Epithelial cell of prostate (primary cell): Measurements from ENCODE around the gene LGI1.

ENCODE experiments used
- DNase-seq: peaks from one replicate; pipeline ENCODE4 v3.0.0-alpha.2; 2011; ENCODE audit warnings: low read depth, low spot score
- H3K27ac ChIP-seq: fragments of 450-650 bp; 2 replicates; pipeline ENCODE4 v1.5.1; 2017; ENCODE audit warnings: mild to moderate bottlenecking

LGI1 gene

DNA sequence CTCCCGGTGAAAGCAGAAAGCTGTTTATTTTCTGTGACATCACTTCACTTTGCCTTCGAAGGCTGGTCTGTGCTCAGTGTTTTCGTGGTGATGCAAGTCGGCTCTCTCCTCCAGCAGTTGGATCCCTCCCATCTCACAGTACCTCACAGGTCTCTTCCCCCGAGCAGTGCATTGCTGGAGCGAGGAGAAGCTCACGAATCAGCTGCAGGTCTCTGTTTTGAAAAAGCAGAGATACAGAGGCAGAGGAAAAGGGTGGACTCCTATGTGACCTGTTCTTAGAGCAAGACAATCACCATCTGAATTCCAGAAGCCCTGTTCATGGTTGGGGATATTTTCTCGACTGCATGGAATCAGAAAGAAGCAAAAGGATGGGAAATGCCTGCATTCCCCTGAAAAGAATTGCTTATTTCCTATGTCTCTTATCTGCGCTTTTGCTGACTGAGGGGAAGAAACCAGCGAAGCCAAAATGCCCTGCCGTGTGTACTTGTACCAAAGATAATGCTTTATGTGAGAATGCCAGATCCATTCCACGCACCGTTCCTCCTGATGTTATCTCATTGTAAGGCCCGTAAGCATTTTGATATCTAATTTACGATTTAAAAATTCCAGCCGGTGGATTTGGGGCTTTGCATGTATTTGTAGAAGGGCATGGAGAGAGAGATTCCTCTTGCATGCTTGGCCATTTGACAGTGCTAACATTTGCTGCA, at the start of gene LGI1:
TSS of gene LGI1 (plus strand) at position 136 of the 707 bp plus-strand sequence. CDS start at position 345, 209 bp downstream.
- no peak within 1 kb of the TSS for H3K27ac ChIP-seq

DNA sequence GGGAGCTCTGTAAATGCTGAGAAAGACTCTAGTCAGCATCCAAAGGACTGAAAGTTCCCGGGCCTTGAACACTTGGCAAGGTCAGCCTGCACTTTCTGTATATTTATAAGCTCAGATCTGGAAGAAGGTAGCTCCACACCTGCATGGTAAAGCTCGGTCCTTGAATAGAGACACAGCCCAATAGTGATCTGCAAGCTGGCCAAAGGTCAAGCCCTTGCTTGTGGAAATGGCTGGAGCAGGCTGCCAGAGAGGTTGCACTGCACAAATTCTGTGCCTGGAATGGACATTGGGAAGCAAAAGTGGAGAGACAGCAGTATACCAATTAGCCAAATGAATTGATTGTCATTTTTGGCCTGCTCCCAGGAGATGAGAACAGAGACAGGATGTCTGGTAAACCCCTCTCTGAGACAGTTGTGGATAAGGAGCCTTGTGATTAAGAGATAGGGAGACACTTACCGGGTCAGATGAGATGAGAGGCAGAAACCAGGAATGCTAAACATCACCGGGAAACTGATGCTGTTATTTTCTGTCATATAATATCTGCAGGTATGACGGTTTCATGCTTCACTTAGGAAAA, 47.3 kb upstream of the LGI1 start:
- DNase-seq: no peak
- no peak overlapping the region for H3K27ac ChIP-seq

More for the DNA sequence above, at the start of gene LGI1:
- no peak for DNase-seq

DNA sequence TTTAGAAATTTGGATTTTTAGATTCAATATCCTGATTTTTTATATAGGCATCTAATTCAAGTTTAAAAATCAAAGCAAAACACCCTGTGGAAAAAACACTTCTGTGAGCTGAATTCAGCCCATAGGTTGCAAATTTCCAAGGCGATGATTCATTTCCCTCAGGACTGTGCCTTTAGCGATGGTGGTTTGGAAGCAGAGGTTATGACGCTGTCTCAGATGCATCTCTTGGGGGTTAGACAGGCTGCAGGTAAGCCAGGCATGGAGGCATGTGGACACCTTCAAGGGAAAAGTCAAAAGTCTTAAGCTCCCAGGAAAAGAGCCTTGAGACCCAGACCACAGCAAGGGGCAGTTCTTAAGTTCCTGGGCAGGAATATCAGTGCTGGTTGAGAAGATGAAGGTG, 45.8 kb upstream of the LGI1 start:
- no peak overlapping the region for H3K27ac ChIP-seq
- DNase-seq: no peak

DNA sequence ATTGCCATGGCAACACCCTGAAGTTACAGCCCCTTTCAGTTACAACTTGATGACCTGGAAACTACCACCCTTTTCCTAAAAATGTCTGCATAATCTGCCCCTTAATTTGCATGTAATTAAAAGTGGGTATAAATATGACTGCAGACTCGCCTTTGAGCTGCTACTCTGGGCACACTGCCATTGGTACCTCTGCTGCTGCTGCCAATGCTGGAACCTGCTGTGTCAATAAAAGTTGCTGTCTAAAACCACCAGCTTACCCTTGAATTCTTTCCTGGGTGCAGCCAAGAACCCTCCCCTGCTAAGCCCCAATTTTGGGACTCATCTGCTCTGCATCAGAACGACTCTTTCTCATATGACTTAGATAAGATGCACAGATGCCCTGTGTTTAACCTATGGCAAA, 45.1 kb upstream of the LGI1 start:
- H3K27ac ChIP-seq: no peak overlapping the region
- no peak for DNase-seq

DNA sequence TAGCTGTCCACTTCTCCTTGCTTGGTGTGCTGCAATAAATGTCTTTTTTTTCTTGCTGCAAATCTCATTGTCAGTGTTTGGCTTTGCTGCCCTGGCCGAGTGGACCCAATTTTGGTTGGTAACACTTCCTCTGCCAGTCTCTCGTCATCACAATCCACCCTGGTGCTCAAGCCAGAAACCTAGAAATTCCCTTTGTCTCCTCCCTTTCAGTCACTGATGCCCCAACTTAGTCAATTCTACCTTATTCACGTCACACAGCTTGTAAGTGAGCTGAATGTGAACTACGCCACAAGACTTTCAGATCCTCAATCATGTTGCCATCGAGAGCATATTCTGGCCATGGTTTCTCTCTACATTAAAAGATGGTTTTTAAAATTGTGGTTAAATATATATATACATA, 42.4 kb upstream of the LGI1 start:
- no peak overlapping the region for H3K27ac ChIP-seq
- no peak for DNase-seq

DNA sequence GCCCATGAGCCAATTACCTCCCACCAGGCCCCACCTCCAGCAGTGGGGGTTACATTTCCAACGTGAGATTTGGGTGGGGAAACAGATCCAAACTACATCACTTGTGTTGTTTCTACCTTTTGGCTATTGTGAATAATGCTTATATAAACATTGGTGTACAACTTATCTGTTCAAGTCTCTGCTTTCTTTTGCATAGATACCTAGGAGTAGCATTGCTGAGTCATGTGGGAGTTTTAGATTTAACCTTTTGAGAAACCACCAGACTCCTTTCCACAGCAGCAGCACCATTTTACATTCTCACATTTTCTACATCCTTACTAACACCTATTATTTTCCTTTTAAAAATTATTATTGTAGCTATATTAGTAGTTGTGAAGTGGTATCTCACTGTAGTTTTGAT, 41.0 kb upstream of the LGI1 start:
- no peak overlapping the region for H3K27ac ChIP-seq
- no peak for DNase-seq

DNA sequence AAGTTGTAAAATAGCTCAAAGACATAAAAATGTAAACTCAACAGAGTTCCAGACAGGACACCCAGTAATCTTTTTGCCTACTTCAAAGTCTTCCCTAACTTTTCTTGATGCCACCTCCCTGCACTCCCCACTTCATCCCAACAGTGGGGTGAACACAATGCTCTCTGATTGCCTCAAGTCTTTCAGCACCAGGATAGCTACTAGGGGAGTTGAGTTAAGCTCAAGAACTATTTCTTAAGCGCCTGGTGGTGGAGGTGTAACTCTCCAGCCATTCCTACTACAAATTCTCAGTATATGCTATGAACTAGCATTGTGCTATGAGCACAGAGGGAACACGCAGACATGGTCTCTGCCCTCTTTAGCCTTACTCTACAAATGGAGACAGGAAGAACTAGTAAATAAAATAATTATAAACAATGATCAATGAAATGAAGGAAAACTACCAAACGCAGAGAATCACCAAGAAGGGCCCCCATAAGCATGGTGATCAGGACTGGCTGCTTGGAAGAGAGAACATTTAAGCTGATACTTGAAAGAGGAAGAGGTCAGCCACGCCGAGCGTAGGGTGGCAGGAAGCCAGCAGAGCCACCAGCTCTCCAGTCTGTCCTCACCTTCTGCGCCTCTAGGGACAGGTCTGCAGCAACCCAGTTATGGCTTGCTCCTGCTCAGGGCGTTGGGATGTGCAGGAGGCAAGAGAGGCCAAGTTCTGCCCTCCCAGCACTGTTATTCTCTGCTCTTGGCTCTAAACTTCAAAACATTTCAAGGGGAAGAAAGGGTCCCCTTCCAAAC, 38.6 kb upstream of the LGI1 start:
- no peak for DNase-seq
- no peak overlapping the region for H3K27ac ChIP-seq

DNA sequence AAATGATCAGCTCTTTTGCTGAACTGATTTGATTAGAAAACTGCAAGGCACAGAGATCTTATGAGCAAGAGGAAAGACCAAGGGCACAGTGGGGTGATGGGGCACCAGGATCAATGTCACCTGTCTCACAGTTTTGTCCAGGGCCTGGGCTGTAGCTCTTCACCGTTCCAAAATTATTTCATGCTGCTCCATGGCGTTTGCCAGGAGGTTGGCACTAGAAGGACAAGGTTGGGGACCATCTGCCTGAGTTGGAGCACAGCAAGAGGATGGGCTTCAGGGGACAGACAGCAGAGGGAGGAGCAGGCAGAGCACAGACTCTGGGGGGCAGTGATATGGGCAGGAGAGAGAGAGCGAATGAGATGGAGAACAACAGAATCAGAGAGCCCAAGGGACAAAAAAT, 37.8 kb upstream of the LGI1 start:
- H3K27ac ChIP-seq: no peak overlapping the region
- no peak for DNase-seq

DNA sequence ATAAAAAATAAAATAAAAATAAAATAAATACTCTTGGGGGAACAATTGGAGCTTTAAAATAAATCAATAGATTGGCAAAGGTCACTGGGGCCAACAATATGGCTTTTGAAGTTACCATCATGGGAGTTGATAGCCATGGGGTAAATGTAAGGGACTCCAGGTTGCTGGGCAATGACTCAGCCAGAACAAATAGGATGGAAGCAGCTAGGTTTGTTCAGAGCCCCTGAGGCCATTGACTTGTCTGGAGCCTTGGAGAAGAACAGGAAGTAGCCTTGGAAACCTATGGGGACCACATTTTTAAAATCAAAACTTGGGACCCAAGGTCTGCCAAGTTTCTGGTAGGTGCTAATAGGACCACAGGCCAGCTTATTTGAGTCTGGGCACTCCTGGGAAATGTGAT, 35.2 kb upstream of the LGI1 start:
- no peak for DNase-seq
- H3K27ac ChIP-seq: no peak overlapping the region

DNA sequence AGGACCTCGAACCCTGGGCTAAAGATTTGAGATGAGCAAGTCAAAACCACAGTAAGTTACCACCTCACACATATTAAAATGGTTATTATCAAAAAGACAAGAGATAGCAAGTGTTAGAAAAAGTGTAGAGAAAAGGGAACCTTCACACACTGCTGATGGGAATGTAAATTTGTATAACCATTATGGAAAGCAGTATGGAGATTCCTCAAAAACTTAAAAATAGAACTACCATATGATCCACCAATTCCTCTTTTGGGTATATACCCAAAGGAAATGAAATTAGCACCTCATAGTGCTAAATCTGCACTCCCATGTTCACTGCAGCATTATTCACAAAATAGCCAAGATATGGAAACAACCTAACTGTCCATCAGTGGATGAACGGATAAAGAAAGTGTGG, 34.6 kb upstream of the LGI1 start:
- no peak for DNase-seq

DNA sequence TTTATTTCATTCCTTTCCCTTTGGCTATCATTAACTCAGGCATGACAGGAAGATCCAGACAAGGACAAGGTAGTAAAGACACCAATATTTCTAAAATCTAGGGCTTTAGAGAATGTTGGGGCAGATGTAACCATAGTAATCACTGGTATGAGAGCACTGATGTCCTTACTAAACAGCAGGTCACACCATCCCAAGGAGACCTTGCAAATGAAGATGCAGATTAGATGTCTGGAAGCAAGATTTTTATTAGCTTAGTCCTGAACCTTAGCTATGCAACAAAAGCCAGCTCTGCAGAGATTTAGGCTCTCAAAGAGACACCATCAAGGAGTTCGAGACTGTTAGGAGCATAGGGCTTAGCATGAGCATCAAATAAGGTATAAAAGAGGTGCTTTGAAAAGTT, 31.7 kb upstream of the LGI1 start:
- DNase-seq: no peak
- H3K27ac ChIP-seq: no peak overlapping the region

More for the DNA sequence above, 34.6 kb upstream of the LGI1 start:
- no peak overlapping the region for H3K27ac ChIP-seq

DNA sequence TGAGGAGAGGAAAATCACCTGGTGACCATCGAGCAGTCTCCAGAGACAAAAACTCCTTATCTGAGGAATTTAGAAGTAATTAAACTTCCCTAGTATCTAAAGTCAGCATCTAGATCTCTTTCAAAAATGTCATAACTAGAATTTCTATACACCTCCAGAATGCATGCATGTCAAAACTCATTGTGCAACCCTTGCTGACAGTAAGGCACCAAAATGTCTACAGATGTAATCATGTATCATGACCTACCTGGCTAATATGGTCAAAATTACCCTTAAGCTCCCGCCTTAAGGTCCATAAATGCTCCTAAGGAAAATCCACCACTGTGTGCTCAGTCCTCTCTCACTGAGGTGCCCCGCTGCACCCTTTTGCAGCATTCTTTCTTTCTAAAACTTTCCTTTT, 16.4 kb upstream of the LGI1 start:
- H3K27ac ChIP-seq: no peak overlapping the region
- no peak for DNase-seq

DNA sequence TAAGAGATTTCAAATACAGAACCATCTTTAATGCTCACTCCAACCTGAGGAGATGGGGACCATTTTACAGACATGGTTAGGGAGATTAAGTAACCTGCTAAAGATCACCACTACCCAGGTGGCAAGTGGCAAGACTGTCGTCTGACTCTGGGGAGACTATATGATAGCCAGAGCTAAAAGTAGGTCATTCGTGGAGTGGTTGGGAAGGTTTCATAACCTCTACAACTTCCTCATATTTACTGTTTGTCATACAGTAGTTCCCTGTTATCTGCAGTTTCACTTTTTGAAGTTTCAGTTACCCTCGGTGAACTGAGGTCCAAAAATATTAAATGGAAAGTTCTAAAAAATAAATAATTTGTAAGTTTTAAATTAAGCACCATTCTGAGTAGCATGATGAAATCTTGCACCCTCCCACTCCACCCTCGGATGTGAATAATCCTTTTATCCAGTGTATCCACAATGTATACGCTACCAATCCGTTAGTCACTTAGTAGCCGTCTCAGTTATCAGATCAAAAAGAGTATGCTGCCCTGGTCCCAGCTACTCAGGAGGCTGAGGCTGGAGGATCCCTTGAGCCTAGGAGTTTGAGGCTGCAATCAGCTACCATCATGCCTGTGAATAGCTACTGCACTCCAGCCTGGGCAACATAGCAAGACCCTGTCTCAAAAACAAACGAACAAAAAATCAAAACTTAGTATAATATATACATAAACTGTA, 14.9 kb upstream of the LGI1 start:
- H3K27ac ChIP-seq: no peak overlapping the region
- DNase-seq: no peak

DNA sequence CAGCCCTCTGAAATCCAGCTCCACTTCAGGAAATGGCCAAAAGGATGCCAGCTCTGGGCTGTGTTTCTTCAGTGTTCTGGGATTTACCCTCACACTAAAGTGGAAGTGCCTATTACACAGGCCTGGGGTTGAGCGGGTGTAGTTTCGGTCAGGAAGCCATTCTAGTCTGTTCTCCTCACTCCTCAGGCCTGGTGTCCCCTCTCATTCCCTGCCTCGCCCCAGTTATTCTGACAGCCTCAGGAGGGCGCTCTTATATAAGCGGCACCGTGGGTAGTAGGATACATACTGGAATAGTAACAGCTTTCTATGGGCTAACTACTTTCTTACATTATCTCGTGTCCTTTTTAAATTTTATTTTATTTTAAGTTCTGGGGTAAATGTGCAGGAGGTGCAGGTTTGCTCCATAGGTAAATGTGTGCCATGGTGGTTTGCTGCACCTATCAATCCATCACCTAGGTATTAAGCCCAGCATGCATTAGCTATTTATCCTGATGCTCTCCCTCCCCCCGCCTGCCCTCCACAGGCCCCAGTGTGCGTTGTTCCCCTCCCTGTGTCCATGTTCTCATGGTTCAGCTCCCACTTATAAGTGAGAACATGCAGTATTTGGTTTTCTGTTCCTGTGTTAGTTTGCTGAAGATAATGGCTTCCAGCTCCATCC, 12.2 kb upstream of the LGI1 start:
- DNase-seq: no peak
- no peak overlapping the region for H3K27ac ChIP-seq

DNA sequence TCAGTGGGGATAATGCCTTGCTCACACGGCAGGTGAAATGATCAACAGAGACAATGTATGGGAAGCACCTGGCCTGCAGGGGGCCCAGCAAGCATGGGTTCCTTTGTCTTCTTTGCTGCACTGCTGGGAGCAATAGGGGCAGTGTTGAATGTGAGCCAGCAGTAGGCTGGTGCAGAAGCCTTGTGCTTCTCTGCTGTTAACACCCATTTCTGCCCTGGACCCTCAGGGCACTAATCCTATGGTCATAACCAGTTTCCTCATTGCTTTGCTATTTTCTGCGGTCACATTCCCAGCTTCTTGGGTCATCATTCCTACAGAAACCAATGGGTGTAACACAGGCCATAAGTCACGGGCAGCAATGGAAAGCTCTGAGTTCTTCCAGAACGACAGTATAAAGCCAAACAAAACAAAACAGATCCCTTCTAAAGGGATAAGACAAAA, 10.9 kb upstream of the LGI1 start:
- H3K27ac ChIP-seq: no peak overlapping the region
- no peak for DNase-seq

DNA sequence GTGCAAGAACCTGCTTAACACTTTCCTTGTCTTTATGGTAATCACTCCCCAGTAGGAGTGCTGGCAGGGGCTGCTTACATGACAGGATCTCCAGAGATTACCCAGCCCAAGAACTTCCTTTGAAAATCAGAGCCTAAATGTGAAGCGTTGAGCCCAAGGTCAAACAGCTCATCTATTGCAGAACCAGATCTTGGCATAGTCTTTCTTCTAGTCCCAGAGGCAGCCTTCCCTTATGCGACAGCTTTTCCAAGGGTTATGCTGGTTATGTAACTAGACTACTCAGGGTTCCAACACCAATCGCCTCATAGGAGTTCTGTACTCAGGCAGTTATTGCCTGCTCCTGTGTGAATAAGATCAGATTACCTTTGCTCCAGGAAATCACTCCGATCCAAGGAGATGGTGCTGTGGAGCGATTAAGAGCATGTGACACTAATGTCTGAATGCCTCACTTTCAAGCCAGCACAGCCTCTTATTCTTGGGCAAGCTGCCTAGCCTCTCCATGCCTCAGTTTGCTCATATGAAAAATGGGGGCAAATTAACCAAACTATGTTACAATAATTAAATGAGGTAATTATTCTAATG, 8.4 kb upstream of the LGI1 start:
- no peak for DNase-seq
- H3K27ac ChIP-seq: no peak overlapping the region

DNA sequence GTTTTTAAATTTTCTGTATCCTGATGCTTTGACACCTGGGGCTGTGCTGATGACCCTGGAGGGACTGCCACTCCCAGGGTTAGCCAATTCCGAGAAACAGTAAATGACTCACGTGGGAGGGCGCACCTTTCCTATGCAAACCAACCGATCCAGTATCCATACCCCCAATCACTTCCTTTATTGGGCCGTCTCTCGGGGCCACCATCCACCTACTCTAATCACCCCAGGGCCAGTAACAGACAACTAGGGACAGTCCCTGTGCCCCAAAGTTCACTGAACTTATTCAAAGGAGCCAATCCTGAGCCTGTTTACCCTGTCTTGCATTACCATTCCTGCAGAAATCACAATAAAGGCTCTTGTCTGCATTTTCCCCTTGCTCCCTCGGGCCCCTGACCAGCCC, 6.6 kb upstream of the LGI1 start:
- DNase-seq: no peak

DNA sequence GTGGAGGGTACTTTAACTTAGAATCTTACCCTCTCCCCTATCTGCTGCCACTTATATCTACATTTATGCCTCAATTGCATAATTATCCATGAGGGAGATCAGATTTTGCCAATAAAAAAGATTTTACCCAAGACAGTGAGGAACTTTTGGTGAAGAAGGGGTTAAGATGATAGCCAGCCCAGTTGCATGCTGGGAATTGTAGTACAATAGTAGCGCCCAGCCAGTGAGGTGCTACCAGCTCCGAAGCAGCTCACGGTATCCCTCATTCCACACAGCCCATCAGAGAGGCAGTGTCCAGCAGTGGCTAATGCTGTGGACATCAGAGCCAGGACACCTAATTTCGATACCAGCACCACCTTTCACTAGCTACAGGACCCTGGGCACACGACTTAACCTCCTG, 5.9 kb upstream of the LGI1 start:
- DNase-seq: no peak

More for the DNA sequence above, 6.6 kb upstream of the LGI1 start:
- no peak overlapping the region for H3K27ac ChIP-seq

DNA sequence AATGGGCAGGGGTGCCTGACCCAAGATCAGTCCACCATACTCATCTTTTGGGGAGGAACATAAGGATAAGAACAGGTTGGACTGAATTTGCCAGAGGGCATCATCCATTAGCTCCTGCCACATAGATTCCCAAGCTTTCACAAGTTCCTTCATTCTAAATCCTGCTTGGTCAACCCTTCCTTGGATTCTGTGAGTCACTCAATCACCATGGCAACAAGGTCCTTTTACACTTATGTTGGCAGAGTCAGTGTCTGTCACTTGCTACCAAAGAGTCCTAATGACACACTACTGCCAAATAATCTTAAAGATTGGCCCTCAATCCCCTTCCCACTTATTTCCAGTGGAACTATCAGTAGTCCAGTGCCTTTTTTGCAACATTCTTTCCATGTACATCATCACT, 5.0 kb upstream of the LGI1 start:
- no peak overlapping the region for H3K27ac ChIP-seq
- no peak for DNase-seq

More for the DNA sequence above, 5.9 kb upstream of the LGI1 start:
- H3K27ac ChIP-seq: no peak overlapping the region
